Upper lobe of right lung (tissue), 1 donor: Measurements from ENCODE around the gene TMED1. TPM values are rescaled to one million over a fixed set of nuclear protein-coding genes. Genes with fewer than 3 reads are reported as not detected.

Experiments used
- ATAC-seq: fragments of 200-7000 bp; cut with Tn5 transposase; one replicate; pipeline ENCODE4 v1.9.1; 2020; ENCODE audit warnings: mild to moderate bottlenecking, moderate library complexity
- DNase-seq: peaks from one replicate; pipeline ENCODE4 v3.0.0-alpha.2; 2020
- H3K27ac ChIP-seq: fragments of 200-600 bp; one replicate; pipeline ENCODE4 v1.8.0; 2022
- H3K27me3 ChIP-seq: fragments of 200-600 bp; one replicate; pipeline ENCODE4 v1.8.0; 2022; ENCODE audit warnings: mild to moderate bottlenecking
- H3K36me3 ChIP-seq: fragments of 200-600 bp; one replicate; pipeline ENCODE4 v1.8.0; 2022
- H3K4me1 ChIP-seq: fragments of 200-600 bp; one replicate; pipeline ENCODE4 v1.8.0; 2022
- H3K4me3 ChIP-seq: fragments of 200-600 bp; one replicate; pipeline ENCODE4 v1.8.0; 2022; ENCODE audit warnings: mild to moderate bottlenecking
- H3K9me3 ChIP-seq: fragments of 200-600 bp; one replicate; pipeline ENCODE4 v1.8.0; 2022
- CTCF ChIP-seq: fragments of 200-600 bp; IDR thresholded peaks from one replicate; pipeline ENCODE4 v1.8.0; 2022; ENCODE audit warnings: antibody characterized with exemption
- intact Hi-C: fragments of 100-400 bp; cut with DNase I; formaldehyde crosslinking; loops from one replicate; pipeline ENCODE4 v1.11.0; 2022
- total RNA-seq: library from RNA; stranded (reverse); fragmentation: NEBNext Ultra II Directional; extraction: Animal tissue kit (Norgen Biotek cat#: 25700); gene quantifications from one replicate; pipeline ENCODE4 v1.2.1, GENCODE V29; 2021
- donor health status: DM: no; HTN: yes; CAD: no; lungs with severe emphysema.

Gene TMED1
- total RNA-seq, 1 donor from 2014 or later, result 25.3 TPM

DNA sequence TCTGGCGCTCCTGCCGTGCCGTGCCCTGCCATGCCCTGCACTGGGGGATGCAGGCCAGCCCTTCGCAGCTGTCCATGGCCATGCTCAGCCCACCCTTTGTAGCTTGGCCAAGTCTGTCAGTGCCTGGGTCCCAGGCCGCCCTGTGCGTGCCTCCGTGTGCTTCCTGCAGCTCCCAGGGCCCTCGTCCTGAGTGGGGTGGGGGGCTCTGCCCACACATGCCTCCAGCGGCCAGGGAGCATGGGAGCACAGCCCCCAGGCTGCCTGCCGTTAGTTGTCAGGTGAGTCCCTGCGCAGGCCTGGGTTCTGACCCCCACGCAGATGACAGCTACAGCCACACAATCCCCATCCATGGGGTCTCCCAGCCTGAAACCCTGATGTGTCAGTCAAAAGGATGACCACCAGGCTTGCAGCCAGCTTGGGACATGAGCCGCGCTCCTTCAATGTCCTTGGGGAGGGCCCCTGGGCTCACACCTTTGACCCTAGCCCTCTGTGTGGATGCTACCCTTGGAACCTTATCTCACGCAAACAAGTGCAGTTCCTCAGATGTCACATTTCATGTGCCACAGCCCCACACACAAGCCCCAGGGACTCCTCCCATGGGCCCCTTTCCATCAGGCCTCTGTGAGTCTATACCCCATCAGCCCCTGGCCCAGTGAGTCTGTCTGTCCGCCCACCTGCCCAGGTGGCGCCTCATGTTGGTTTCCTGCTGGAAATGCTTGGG lies 24.5 kb downstream of the TMED1 start:
- TF ChIP-seq CTCF, result no peak
- Histone ChIP-seq H3K36me3 (peaks cover 90% of the 10 kb centered on the region), H3K4me3 (no peak overlapping the region), H3K9me3 (no peaks in the 10 kb centered on the region), H3K27me3 (no peaks in the 10 kb centered on the region), H3K4me1 (peaks cover 10% of the 10 kb centered on the region), H3K27ac (no peak overlapping the region)
- ATAC-seq (no peak), DNase-seq (no peak)
- intact Hi-C loops, result no loop called here

DNA sequence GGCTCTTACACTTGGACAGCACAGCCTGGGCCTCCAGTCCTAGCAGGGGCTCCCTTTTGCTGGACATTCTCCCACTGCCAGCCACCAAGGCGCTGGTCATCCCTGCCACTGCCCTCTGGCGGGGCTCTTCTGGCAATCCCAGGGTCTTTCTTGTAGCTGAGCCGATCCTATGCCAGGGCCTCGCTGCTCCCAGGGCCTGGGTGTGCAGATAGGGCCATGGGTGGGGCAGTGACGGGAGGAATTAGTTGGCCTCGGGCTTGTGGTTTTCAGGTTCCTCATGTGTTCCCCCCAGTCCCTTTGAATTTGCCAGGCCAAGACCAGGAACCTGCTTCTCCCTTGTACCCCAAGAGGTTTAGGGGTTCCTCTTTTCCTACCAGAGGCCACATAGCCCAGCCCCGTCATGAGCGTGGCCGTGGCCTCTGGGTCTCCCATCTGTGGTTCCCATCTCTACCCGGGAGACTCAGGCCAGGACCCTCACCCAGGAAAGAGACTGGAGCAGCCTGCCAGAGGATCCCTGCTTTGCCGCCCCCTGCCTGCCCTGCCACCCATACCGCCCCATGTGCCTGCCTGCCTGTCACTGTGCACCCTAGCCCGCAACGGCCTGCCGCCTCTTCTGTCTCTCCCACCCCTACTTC lies 26.2 kb downstream of the TMED1 start:
- no peak overlapping the region for H3K4me3 ChIP-seq
- TF ChIP-seq CTCF, result no peak
- no peak for DNase-seq
- peak; percentile 42 for ATAC-seq
- H3K27ac ChIP-seq, result no peak overlapping the region
- intact Hi-C loops, result no loop called here
- no peaks in the 10 kb centered on the region for H3K27me3 ChIP-seq
- H3K4me1 ChIP-seq, result peaks cover 10% of the 10 kb centered on the region
- no peaks in the 10 kb centered on the region for H3K9me3 ChIP-seq
- H3K36me3 ChIP-seq, result peaks cover 99% of the 10 kb centered on the region

GRCh38 chr19:10808937-10809649 lies 26.9 kb downstream of the TMED1 start:
- H3K4me3 ChIP-seq, result no peak overlapping the region
- H3K4me1 ChIP-seq, result peaks cover 10% of the 10 kb centered on the region
- peaks cover 99% of the 10 kb centered on the region for H3K36me3 ChIP-seq
- ATAC-seq (peak; percentile 2), DNase-seq (no peak)
- no peak overlapping the region for H3K27ac ChIP-seq
- intact Hi-C loops, result no loop called here
- H3K9me3 ChIP-seq, result no peaks in the 10 kb centered on the region
- TF ChIP-seq CTCF, result no peak
- H3K27me3 ChIP-seq, result no peaks in the 10 kb centered on the region

- no peaks in the 10 kb centered on the region for H3K4me1 ChIP-seq
- no peak for DNase-seq
- no peaks in the 10 kb centered on the region for H3K27me3 ChIP-seq
- no peak for TF ChIP-seq CTCF
- H3K9me3 ChIP-seq, result no peaks in the 10 kb centered on the region
- intact Hi-C loops, result no loop called here
- H3K36me3 ChIP-seq, result peaks cover 97% of the 10 kb centered on the region
- no peak overlapping the region for H3K27ac ChIP-seq
- ATAC-seq, result no peak
- H3K4me3 ChIP-seq, result no peak overlapping the region
Observed at GRCh38 chr19:10805758-10806247, 30.2 kb downstream of the TMED1 start.

- no peak overlapping the region for H3K4me3 ChIP-seq
- H3K27ac ChIP-seq, result no peak overlapping the region
- H3K27me3 ChIP-seq, result no peaks in the 10 kb centered on the region
- no peaks in the 10 kb centered on the region for H3K9me3 ChIP-seq
- DNase-seq (no peak), ATAC-seq (peak; percentile 56)
- no peaks in the 10 kb centered on the region for H3K4me1 ChIP-seq
- intact Hi-C loops, result no loop called here
- H3K36me3 ChIP-seq, result peaks cover 97% of the 10 kb centered on the region
- TF ChIP-seq CTCF, result no peak
Observed at GRCh38 chr19:10805065-10805757, 30.8 kb downstream of the TMED1 start.
